Stimulated activated CD8-positive, alpha-beta memory T cell treated with anti-CD3 and anti-CD28 coated beads, Interleukin-7, amount 100 ng/mL, for 1 hour (primary cell): ENCODE measurements around the gene NCBP1.
"Not testable (repeated sequence)": the region's sequence is repeated elsewhere in the genome, so short reads cannot be mapped to it uniquely, and the experiment has no call there.

Source experiments
- DNase-seq, 2 donors: peaks; one replicate each; pipeline ENCODE4 v3.0.0-alpha.2; 2020; ENCODE audit warnings: low read depth in 2 of 2

NCBP1 gene

GRCh38 chr9:97632985-97633858 lies at the start of gene NCBP1, which contains the start of gene TSTD2:
NCBP1 (plus strand) TSS chr9:97633821; CDS start chr9:97633882, 61 bp downstream.
TSTD2 (minus strand) TSS chr9:97633368; CDS start chr9:97627562, 5,806 bp downstream.
- peak; percentile 91 for DNase-seq

GRCh38 chr9:97584778-97585177 lies 48.8 kb upstream of the NCBP1 start:
- DNase-seq = not testable (repeated sequence)

GRCh38 chr9:97586909-97587308 lies 46.7 kb upstream of the NCBP1 start:
- DNase-seq = not testable (repeated sequence)

- DNase-seq = no peak
These were observed 42.1 kb upstream of the NCBP1 start for GRCh38 chr9:97591535-97591934.

GRCh38 chr9:97592126-97592525 lies 41.5 kb upstream of the NCBP1 start:
- DNase-seq = no peak

GRCh38 chr9:97593960-97594359 lies 39.7 kb upstream of the NCBP1 start:
- no peak for DNase-seq

- no peak for DNase-seq
These were observed 39.2 kb upstream of the NCBP1 start for GRCh38 chr9:97594381-97594921.

GRCh38 chr9:97596906-97597305 lies 36.7 kb upstream of the NCBP1 start:
- no peak for DNase-seq

GRCh38 chr9:97598461-97599288 lies 34.9 kb upstream of the NCBP1 start:
- DNase-seq = peak; percentile 14 to 38

- DNase-seq = no peak
These were observed 34.2 kb upstream of the NCBP1 start for GRCh38 chr9:97599314-97599846.

GRCh38 chr9:97600531-97601227 lies 32.9 kb upstream of the NCBP1 start:
- DNase-seq = no peak

- no peak for DNase-seq
These were observed 32.3 kb upstream of the NCBP1 start for GRCh38 chr9:97601228-97601898.

- no peak for DNase-seq
These were observed 31.2 kb upstream of the NCBP1 start for GRCh38 chr9:97602430-97602829.

GRCh38 chr9:97604901-97605645 lies 28.5 kb upstream of the NCBP1 start:
- no peak for DNase-seq

- peak in 1 of 2 donors; percentile 27 for DNase-seq
These were observed 18.1 kb upstream of the NCBP1 start for GRCh38 chr9:97615439-97616072.

GRCh38 chr9:97617939-97618416 lies 15.6 kb upstream of the NCBP1 start:
- DNase-seq = no peak

GRCh38 chr9:97620063-97620462 lies 13.6 kb upstream of the NCBP1 start:
- DNase-seq = not testable (repeated sequence)

GRCh38 chr9:97622483-97622882 lies 11.1 kb upstream of the NCBP1 start:
- not testable (repeated sequence) for DNase-seq

- DNase-seq = no peak
These were observed 9.7 kb upstream of the NCBP1 start for GRCh38 chr9:97623946-97624345.
